Thoracic aorta (tissue), 2 donors: ENCODE measurements around the gene MRPL48. TPM values are rescaled to one million over a fixed set of nuclear protein-coding genes. Genes with fewer than 3 reads are reported as not detected.
"Not testable (repeated sequence)": the region's sequence is repeated elsewhere in the genome, so short reads cannot be mapped to it uniquely, and the experiment has no call there.

Experiments
- ATAC-seq: fragments of 150-250 bp; one replicate; pipeline ENCODE4 v1.8.0; 2017; ENCODE audit warnings: low read depth; ENCODE audit not compliant: insufficient number of reproducible peaks, low FRiP score
- DNase-seq: peaks from one replicate; pipeline ENCODE4 v3.0.0-alpha.2; 2020; ENCODE audit warnings: low spot score
- H3K27ac ChIP-seq, 2 donors: fragments of 200-600 bp; sonication (generic); 1 replicate in 1 of 2; 2 replicates in 1 of 2; pipeline ENCODE4 v1.5.1; 2016; ENCODE audit warnings: mild to moderate bottlenecking in 2 of 2, moderate library complexity in 2 of 2
- H3K27me3 ChIP-seq: fragments of 200-600 bp; sonication (generic); replicated peaks from 2 replicates; pipeline ENCODE4 v1.6.0; 2016; ENCODE audit warnings: mild to moderate bottlenecking; ENCODE audit not compliant: insufficient read depth
- H3K36me3 ChIP-seq: fragments of 200-600 bp; sonication (generic); one replicate; pipeline ENCODE4 v1.5.1; 2016
- H3K4me1 ChIP-seq, 2 donors: fragments of 200-600 bp; sonication (generic); 1 replicate in 1 of 2; 2 replicates in 1 of 2; pipeline versions ENCODE4 v1.5.1 to v1.6.0; 2016; ENCODE audit warnings: low read depth in 2 of 2, mild to moderate bottlenecking in 1 of 2; ENCODE audit not compliant: control insufficient read depth in 1 of 2
- H3K4me3 ChIP-seq: fragments of 200-600 bp; sonication (generic); 2 replicates; pipeline ENCODE4 v1.5.1; 2016; ENCODE audit warnings: mild to moderate bottlenecking
- H3K9me3 ChIP-seq: fragments of 200-600 bp; sonication (generic); 2 replicates; pipeline ENCODE4 v1.5.1; 2016
- total RNA-seq, 2 donors: library from RNA; depleted of rRNA; stranded (reverse); fragments of >200 nt; gene quantifications; one replicate each; pipeline versions ENCODE4 v1.1.0 to v1.2.3, GENCODE V29; 2016
- TF ChIP-seq, protein P1 (sequence below): fragments of 200-600 bp; sonication (generic); IDR thresholded peaks from one replicate; pipeline ENCODE4 v1.5.1; 2019; ENCODE audit warnings: antibody characterized with exemption

Gene MRPL48
- total RNA-seq, 2 donors from 2014 or later: 3.8 to 18.6 TPM

DNA sequence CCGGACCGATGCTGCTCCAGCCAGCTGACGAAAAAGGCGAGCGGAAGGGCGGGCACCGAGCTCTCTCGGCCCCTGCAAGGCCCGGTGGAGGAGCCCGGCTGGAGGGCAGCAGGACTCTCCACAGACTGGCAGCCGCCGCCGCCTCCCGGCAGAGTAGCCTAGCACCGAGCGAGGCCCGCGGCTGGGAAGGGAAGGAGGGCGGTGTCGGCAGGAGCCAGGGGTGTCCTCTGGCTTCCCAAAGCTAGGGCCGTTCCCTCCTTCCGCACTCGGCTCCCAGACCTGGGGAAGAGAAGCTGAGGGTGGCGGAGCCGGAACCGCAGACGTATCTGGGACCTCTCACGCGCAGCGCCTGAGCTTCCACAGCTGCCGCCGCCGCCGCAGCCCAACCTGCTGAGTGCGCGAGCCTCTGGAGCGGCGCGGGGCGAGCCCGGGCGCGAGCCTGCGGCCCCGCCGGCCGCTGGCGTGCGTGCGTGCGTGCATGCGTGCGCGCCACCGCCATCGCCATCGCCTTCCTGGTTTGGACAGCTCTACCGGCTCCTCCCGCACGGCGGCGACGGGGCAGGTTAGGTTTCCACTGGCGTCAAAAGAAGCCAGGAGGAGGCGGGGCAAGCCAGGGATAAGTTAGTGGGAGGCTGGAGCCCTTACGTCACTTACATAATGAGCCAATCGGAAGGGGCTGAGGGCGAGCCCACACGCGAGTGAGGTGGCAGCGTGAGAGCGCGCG is 26.8 kb upstream of the MRPL48 start, which contains the start of gene RAB6A:
Gene RAB6A (minus strand): TSS at position 396 of the 724 bp plus-strand sequence. CDS start 439 bp downstream, outside the sequence.
- Histone ChIP-seq H3K4me3 (peak within 1 kb of the TSS; percentile 90), H3K4me1 (peaks cover 17 to 34% of the 10 kb centered on the region in 2 donors), H3K27me3 (no peaks in the 10 kb centered on the region), H3K9me3 (no peaks in the 10 kb centered on the region), H3K27ac (peak within 1 kb of the TSS; percentile 94 to 99), H3K36me3 (no peaks in the 10 kb centered on the region)
- DNase-seq: peak; percentile 99
- TF ChIP-seq, protein P1, sequence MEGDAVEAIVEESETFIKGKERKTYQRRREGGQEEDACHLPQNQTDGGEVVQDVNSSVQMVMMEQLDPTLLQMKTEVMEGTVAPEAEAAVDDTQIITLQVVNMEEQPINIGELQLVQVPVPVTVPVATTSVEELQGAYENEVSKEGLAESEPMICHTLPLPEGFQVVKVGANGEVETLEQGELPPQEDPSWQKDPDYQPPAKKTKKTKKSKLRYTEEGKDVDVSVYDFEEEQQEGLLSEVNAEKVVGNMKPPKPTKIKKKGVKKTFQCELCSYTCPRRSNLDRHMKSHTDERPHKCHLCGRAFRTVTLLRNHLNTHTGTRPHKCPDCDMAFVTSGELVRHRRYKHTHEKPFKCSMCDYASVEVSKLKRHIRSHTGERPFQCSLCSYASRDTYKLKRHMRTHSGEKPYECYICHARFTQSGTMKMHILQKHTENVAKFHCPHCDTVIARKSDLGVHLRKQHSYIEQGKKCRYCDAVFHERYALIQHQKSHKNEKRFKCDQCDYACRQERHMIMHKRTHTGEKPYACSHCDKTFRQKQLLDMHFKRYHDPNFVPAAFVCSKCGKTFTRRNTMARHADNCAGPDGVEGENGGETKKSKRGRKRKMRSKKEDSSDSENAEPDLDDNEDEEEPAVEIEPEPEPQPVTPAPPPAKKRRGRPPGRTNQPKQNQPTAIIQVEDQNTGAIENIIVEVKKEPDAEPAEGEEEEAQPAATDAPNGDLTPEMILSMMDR: peak; percentile 33
- peak; percentile 99 for ATAC-seq

DNA sequence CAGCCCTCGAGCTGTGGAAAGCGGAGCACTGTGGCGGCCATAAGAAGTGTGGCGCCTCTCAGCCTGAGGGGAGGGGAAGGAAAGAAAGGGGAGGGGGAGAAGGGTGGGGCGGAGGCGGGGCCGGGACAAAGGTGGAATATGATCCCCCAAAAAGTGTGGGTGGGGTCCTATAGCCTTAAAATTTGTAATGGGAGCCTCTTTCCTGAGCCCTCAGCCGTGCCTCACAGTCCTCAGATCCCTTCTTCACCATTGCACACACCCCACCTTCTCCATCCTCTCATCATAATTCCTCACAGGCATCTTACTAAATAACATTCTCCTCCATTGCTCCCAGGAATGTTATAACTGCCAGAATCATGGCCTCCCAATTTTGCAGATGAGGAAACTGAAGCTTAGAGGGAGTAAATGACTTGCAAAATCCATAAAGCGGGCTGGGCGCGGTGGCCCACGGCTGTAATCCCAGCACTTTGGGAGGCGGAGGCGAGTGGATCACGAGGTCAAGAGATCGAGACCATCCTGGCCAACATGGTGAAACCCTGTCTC is 26.2 kb upstream of the MRPL48 start:
- H3K9me3 ChIP-seq: no peaks in the 10 kb centered on the region
- TF ChIP-seq, protein P1: no peak
- no peaks in the 10 kb centered on the region for H3K27me3 ChIP-seq
- H3K27ac ChIP-seq: peak overlapping the region; percentile 74 to 99
- peak overlapping the region; percentile 90 for H3K4me3 ChIP-seq
- peak; percentile 31 for ATAC-seq
- H3K36me3 ChIP-seq: no peaks in the 10 kb centered on the region
- DNase-seq: no peak
- peaks cover 17 to 32% of the 10 kb centered on the region in 2 donors for H3K4me1 ChIP-seq

DNA sequence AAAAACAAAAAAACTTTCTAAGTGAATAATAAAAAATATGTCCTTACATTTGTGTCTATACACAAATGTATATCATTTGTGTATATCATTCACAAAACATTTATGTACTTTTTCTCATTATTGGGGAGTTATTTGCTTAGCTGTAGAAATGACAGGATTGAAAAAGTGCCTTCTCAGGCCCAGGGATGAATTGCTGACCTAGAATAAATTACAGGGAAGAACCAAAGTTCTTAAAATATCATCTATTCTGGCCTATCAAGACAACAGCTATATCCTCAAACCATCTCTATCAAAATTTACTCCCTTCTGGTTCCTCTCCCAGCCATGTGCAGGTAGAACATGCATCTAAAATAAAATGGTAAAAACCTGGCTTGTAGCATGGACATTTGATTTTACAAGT is 24.9 kb upstream of the MRPL48 start:
- no peak for ATAC-seq
- no peaks in the 10 kb centered on the region for H3K36me3 ChIP-seq
- H3K4me1 ChIP-seq: peaks cover 14 to 22% of the 10 kb centered on the region in 2 donors
- no peaks in the 10 kb centered on the region for H3K9me3 ChIP-seq
- H3K27ac ChIP-seq: no peak overlapping the region
- TF ChIP-seq, protein P1: no peak
- no peak overlapping the region for H3K4me3 ChIP-seq
- no peak for DNase-seq
- H3K27me3 ChIP-seq: no peaks in the 10 kb centered on the region

DNA sequence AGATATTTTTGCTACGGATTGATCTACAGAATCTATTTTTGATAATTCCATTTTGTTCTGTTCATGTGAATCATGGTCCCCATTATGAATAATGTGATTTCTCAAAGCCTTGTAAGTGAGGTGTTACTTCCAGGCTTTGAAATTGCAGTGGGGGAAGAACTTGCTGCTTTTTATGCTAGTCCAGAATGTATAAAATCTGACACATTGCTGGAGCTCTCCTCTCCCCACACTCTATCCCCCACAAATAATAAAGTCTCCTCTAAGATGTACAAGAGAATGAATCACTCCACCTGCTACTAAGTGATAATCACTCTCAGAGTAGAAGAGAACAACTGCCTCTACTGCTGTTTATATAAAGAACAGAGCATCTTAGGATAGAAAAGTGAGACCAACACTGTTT is 20.9 kb upstream of the MRPL48 start:
- ATAC-seq (no peak), DNase-seq (no peak)
- Histone ChIP-seq H3K27ac (no peak overlapping the region), H3K9me3 (no peaks in the 10 kb centered on the region), H3K36me3 (no peaks in the 10 kb centered on the region), H3K27me3 (no peaks in the 10 kb centered on the region), H3K4me1 (no peaks in the 10 kb centered on the region), H3K4me3 (no peak overlapping the region)
- TF ChIP-seq, protein P1: no peak

DNA sequence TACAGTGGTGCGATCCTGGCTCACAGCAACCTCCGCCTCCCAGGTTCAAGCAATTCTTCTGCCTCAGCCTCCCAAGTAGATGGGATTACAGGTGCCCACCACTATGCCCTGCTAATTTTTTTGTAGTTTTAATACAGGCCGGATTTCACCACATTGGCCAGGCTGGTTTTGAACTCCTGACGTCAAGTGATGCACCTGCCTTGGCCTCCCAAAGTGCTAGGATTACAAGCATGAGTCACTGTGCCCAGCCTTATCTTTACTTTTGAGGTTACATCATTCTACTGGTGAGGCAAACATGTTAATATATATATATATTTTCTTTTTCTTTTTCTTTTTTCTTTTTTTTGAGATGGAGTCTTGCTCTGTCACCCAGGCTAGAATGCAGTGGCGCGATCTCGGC is 16.9 kb upstream of the MRPL48 start:
- H3K27ac ChIP-seq, H3K4me3 ChIP-seq, H3K4me1 ChIP-seq, H3K9me3 ChIP-seq, H3K36me3 ChIP-seq, DNase-seq, ATAC-seq, H3K27me3 ChIP-seq: not testable (repeated sequence)
